ENCODE measurements around the gene BEND6. TPM values are rescaled to one million over a fixed set of nuclear protein-coding genes. Genes with fewer than 3 reads are reported as not detected.

BEND6 gene
- total RNA-seq, 4 donors from 2014 or later: not detected

DNA sequence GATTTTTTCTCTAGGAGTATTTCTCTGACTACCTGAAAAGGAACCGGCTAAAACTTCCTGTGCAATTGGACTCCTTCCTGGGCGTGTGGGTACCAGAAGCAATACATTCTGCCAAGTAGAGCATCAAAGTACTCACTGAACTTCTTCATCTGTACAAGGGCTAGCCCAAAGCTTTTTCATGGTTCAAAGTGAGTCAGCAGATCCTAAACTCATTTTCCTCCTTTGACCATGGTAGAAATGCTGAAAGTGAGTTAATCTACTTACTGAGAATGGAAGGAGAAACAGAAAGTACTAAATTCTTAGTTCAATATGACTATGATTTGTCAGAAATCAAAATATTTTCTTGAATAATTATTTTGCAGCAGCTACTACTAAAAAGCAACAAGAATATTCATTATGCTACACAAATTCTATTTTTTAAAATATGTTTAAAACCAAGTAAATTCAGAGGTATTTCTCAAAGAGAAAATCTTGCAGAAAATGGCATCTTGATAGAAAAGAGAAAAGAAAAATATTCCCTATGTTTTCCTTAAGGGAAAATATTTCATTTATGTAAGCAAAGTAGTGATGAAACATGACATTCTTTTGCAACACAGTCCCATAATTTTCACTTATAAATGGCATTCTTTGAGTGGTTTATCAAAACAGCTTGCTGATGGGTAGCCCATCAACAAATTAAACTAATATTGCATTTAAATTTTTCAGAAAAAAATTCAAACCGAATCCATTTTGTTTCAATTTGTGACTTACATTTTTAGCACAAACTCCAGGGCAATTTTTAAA, 3.7 kb upstream of the BEND6 start:
- H3K27ac ChIP-seq: no peak overlapping the region
- DNase-seq (ENCODE audit: low spot score in 2 of 2): no peak
- peaks cover 11% of the 10 kb centered on the region for H3K27me3 ChIP-seq
- no peaks in the 10 kb centered on the region for H3K36me3 ChIP-seq
- H3K9me3 ChIP-seq: no peaks in the 10 kb centered on the region
- TF ChIP-seq POLR2AphosphoS5 (IDR thresholded peaks at IDR 0.05) (no peak), EP300 (IDR thresholded peaks at IDR 0.05) (no peak), POLR2A (IDR thresholded peaks at IDR 0.05) (no peak)
- no peak overlapping the region for H3K4me3 ChIP-seq
- 45% methylated on average over 3 of the region's 3 CpGs for WGBS
- H3K4me1 ChIP-seq: peaks cover 22% of the 10 kb centered on the region

- Histone ChIP-seq H3K36me3 (no peaks in the 10 kb centered on the region), H3K27me3 (peaks cover 11% of the 10 kb centered on the region), H3K27ac (peak overlapping the region; percentile 15), H3K4me1 (peaks cover 22% of the 10 kb centered on the region), H3K9me3 (no peaks in the 10 kb centered on the region), H3K4me3 (peak overlapping the region; percentile 72)
- TF ChIP-seq POLR2AphosphoS5 (IDR thresholded peaks at IDR 0.05) (no peak), EP300 (IDR thresholded peaks at IDR 0.05) (no peak), POLR2A (IDR thresholded peaks at IDR 0.05) (no peak)
- TF ChIP-seq, protein P1, sequence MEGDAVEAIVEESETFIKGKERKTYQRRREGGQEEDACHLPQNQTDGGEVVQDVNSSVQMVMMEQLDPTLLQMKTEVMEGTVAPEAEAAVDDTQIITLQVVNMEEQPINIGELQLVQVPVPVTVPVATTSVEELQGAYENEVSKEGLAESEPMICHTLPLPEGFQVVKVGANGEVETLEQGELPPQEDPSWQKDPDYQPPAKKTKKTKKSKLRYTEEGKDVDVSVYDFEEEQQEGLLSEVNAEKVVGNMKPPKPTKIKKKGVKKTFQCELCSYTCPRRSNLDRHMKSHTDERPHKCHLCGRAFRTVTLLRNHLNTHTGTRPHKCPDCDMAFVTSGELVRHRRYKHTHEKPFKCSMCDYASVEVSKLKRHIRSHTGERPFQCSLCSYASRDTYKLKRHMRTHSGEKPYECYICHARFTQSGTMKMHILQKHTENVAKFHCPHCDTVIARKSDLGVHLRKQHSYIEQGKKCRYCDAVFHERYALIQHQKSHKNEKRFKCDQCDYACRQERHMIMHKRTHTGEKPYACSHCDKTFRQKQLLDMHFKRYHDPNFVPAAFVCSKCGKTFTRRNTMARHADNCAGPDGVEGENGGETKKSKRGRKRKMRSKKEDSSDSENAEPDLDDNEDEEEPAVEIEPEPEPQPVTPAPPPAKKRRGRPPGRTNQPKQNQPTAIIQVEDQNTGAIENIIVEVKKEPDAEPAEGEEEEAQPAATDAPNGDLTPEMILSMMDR (IDR thresholded peaks at IDR 0.05): no peak
- peak in 1 of 2 donors; percentile 61 for DNase-seq (ENCODE audit: low spot score in 2 of 2)
- 6% methylated on average over 31 of the region's 42 CpGs for WGBS
These were observed 1.1 kb upstream of the BEND6 start for GRCh38 chr6:56953597-56954402.

DNA sequence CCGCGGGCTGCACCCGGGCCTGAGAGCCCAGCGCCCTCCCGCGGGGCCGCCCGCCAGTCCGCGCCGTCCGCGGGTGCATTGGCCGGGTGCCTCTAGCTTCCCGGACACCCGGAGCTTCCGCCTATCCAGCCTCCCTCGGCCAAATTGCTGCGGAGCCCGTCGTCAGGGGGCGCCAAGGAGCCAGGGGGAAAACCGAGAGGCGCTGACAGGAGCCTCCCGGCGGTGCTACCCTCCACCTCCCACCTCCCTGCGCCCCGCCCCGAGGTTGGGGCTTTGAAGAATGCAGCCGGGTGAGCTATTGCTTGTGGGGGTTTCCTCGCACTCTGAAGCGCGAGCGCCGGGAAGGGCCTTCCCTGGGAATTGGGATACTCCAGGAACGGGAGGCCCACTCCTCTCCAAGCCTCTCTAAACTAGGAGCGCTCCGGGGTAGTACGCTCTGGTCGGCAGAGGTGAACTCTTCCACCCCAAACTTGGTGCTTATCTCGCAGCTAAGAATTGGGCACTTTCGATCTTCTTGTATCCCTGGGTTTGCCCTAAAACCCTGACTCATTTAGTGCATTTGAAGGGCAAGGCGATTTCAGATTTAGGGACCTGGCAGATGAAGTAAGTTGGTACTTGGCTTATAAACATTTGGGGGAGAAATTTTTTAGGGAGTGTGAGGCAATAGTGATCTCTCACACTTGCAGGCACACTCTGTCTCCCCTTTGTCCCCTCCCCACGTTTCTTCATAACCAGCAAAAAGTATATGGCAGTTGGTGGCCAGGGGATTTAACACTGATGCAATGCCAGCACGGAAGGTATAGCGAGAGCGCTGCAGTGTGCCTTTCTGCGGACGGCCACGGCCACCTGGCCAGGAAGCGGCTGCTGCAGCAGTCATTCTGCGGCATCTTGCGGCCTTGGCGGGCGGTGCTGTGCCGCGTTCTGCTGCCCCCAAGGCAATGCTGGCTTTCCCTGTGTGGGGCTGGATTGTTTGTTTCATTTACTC, 556 bp downstream of the BEND6 start:
- H3K4me1 ChIP-seq: peaks cover 22% of the 10 kb centered on the region
- peak overlapping the region; percentile 72 for H3K4me3 ChIP-seq
- WGBS: 4% methylated on average over 22 of the region's 57 CpGs
- TF ChIP-seq, protein P1 (IDR thresholded peaks at IDR 0.05): peak in 1 of 2 donors; percentile 68
- TF ChIP-seq POLR2A (IDR thresholded peaks at IDR 0.05): no peak
- H3K9me3 ChIP-seq: no peaks in the 10 kb centered on the region
- H3K27me3 ChIP-seq: peaks cover 11% of the 10 kb centered on the region
- DNase-seq (ENCODE audit: low spot score in 2 of 2): peak; percentile 84
- no peaks in the 10 kb centered on the region for H3K36me3 ChIP-seq
- peak overlapping the region; percentile 15 for H3K27ac ChIP-seq

GRCh38 chr6:56956491-56956890, 1.6 kb downstream of the BEND6 start:
- peaks cover 22% of the 10 kb centered on the region for H3K4me1 ChIP-seq
- no peak overlapping the region for H3K27ac ChIP-seq
- TF ChIP-seq EP300 (IDR thresholded peaks at IDR 0.05): no peak
- TF ChIP-seq, protein P1 (IDR thresholded peaks at IDR 0.05): no peak
- TF ChIP-seq POLR2A (IDR thresholded peaks at IDR 0.05): no peak
- no peak for TF ChIP-seq POLR2AphosphoS5 (IDR thresholded peaks at IDR 0.05)
- H3K9me3 ChIP-seq: no peaks in the 10 kb centered on the region
- H3K4me3 ChIP-seq: no peak overlapping the region
- H3K27me3 ChIP-seq: peaks cover 11% of the 10 kb centered on the region
- 81% methylated on average over 4 of the region's 4 CpGs for WGBS
- H3K36me3 ChIP-seq: no peaks in the 10 kb centered on the region
- DNase-seq (ENCODE audit: low spot score in 2 of 2): no peak

DNA sequence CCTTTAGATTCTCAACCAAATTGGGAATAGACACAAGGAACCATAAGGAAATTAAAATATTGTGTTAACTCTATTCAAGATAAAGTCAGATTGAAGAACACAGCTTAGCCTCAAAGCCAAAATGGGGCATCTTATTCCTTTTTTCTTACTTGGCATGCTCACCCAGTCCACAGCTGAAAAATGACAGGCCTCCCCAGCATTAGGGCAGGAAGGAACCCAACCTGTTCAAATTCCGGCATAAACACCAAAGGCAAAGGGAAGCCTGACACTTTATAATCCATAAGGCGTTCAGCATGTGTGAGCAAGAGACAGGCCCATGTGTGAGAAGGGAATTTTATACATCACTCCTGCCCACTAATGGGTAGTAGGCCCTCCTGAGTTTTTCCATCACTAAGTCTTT, 2.9 kb downstream of the BEND6 start:
- no peak for DNase-seq (ENCODE audit: low spot score in 2 of 2)
- H3K9me3 ChIP-seq: no peaks in the 10 kb centered on the region
- TF ChIP-seq, protein P1 (IDR thresholded peaks at IDR 0.05): no peak
- TF ChIP-seq EP300 (IDR thresholded peaks at IDR 0.05) (no peak), POLR2A (IDR thresholded peaks at IDR 0.05) (no peak), POLR2AphosphoS5 (IDR thresholded peaks at IDR 0.05) (no peak)
- H3K4me3 ChIP-seq: no peak overlapping the region
- peaks cover 11% of the 10 kb centered on the region for H3K27me3 ChIP-seq
- no peaks in the 10 kb centered on the region for H3K36me3 ChIP-seq
- no peak overlapping the region for H3K27ac ChIP-seq
- 95% methylated on average over 2 of the region's 2 CpGs for WGBS
- peaks cover 22% of the 10 kb centered on the region for H3K4me1 ChIP-seq
